A549 (cell line): ENCODE data around the gene WDR35.

Source experiments
- CTCF ChIP-seq: fragments of >200 bp; sonication (Bioruptor Twin); formaldehyde crosslinking; IDR thresholded peaks from 3 replicates; pipeline ENCODE4 v1.5.1; 2016
- ELK1 ChIP-seq: fragments of 150-350 bp; IDR thresholded peaks from 2 replicates; pipeline ENCODE4 v1.6.1; 2014; ENCODE audit warnings: low read depth, mild to moderate bottlenecking, low read length
- MAX ChIP-seq: IDR thresholded peaks from 2 replicates; pipeline ENCODE4 v1.6.1; 2012
- POLR2A ChIP-seq: IDR thresholded peaks from 2 replicates; pipeline ENCODE4 v1.6.1; 2012; ENCODE audit warnings: mild to moderate bottlenecking, low read length
- RAD21 ChIP-seq, 2 experiments: fragments of >200 bp in 1 of 2; sonication (Bioruptor Twin) in 1 of 2; formaldehyde crosslinking in 1 of 2; IDR thresholded peaks in 1 of 2; conservative IDR thresholded peaks in 1 of 2; 2 replicates in 1 of 2; 3 replicates in 1 of 2; pipeline ENCODE4 v1.6.1; 2012 to 2018; ENCODE audit warnings: inconsistent platforms in 1 of 2
- SMC3 ChIP-seq: fragments of >200 bp; sonication (Bioruptor Twin); formaldehyde crosslinking; IDR thresholded peaks from 3 replicates; pipeline ENCODE4 v1.6.1; 2018; ENCODE audit warnings: inconsistent platforms
- USF2 ChIP-seq: fragments of 450-650 bp; IDR thresholded peaks from 2 replicates; pipeline ENCODE4 v1.6.1; 2014; ENCODE audit warnings: antibody characterized with exemption

- TF ChIP-seq MAX (no peak), CTCF (no peak), POLR2A (no peak), RAD21 (conservative IDR thresholded peaks at IDR 0.05 in 1 of 2, IDR thresholded peaks at IDR 0.05 in 1 of 2) (no peak), ELK1 (no peak), SMC3 (no peak), USF2 (no peak)
These were observed 101.1 kb downstream of the WDR35 start for GRCh38 chr2:19888831-19889230.
